Measurements from ENCODE around the gene MAPK1.

DNA sequence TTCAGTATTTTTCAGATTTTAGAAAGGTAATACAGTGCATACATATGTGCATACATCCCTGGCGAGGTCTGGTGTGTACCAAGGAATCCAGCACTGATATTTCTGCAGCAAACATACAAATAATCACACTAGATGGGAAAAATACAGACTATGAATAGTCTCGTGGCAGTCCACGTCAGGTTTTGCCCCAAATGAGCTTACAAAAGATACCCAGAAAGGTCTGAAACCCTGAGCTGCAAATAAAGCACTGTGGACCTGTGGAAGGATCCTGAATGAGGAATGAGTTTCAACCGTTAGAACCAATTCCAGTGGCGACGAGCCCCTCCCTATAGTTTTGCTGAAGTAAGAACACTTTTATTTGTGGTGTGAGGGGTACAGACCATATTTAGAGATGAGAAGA, 24.5 kb downstream of the MAPK1 start:
- TF ChIP-seq POLR2A (IDR thresholded peaks at IDR 0.05) (no peak), POLR2AphosphoS5 (IDR thresholded peaks at IDR 0.05) (no peak)
